ENCODE measurements around the gene UBXN6.

DNA sequence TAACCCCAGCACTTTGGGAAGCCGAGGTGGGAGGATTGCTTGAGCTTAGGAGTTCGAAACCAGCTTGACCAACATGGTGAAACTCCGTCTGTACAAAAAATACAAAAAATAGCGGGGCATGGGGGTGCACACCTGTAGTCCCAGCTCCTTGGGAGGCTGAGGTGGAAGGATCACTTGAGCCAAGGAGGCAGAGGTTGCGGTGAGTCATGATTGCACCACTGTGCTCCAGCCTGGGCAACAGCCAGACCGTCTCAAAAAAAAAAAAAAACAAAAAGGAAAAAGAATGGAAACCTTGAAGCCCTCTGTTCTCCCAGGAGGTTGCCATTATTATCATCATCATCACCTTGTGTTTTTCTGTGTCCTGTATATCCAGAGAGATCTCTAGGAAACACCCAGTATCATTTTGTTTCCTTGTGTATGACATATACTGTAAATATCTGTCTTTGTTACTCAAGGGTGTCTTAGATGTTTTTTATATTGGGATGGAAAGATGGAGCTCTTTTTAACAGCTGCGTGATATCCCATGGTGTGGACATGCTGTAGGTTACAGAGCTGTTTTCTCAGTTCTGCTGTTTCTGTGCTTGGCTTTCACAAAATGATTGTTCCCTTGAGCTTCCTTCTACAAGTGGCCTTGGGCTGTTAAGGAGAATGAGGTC lies 43.3 kb downstream of the UBXN6 start:
- no peak for TF ChIP-seq POLR2A (IDR thresholded peaks at IDR 0.05)
- TF ChIP-seq, protein P1, sequence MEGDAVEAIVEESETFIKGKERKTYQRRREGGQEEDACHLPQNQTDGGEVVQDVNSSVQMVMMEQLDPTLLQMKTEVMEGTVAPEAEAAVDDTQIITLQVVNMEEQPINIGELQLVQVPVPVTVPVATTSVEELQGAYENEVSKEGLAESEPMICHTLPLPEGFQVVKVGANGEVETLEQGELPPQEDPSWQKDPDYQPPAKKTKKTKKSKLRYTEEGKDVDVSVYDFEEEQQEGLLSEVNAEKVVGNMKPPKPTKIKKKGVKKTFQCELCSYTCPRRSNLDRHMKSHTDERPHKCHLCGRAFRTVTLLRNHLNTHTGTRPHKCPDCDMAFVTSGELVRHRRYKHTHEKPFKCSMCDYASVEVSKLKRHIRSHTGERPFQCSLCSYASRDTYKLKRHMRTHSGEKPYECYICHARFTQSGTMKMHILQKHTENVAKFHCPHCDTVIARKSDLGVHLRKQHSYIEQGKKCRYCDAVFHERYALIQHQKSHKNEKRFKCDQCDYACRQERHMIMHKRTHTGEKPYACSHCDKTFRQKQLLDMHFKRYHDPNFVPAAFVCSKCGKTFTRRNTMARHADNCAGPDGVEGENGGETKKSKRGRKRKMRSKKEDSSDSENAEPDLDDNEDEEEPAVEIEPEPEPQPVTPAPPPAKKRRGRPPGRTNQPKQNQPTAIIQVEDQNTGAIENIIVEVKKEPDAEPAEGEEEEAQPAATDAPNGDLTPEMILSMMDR (IDR thresholded peaks at IDR 0.05): no peak

All from heart left ventricle (tissue), 13 donors.